ENCODE measurements around the gene HSFX2.
"Not testable (repeated sequence)": the region's sequence is repeated elsewhere in the genome, so short reads cannot be mapped to it uniquely, and the experiment has no call there.

HSFX2 gene

GRCh38 chrX:149570668-149571067 lies 24.4 kb downstream of the HSFX2 start:
- TF ChIP-seq CTCF (IDR thresholded peaks at IDR 0.05) (no peak), ZFX (IDR thresholded peaks at IDR 0.05; ENCODE audit: borderline replicate concordance) (no peak)

GRCh38 chrX:149569770-149570169 lies 25.3 kb downstream of the HSFX2 start:
- no peak overlapping the region for H3K27ac ChIP-seq
- TF ChIP-seq ZFX (IDR thresholded peaks at IDR 0.05; ENCODE audit: borderline replicate concordance) (no peak), CTCF (IDR thresholded peaks at IDR 0.05) (no peak)

More at GRCh38 chrX:149570668-149571067, 24.4 kb downstream of the HSFX2 start:
- no peak overlapping the region for H3K27ac ChIP-seq

DNA sequence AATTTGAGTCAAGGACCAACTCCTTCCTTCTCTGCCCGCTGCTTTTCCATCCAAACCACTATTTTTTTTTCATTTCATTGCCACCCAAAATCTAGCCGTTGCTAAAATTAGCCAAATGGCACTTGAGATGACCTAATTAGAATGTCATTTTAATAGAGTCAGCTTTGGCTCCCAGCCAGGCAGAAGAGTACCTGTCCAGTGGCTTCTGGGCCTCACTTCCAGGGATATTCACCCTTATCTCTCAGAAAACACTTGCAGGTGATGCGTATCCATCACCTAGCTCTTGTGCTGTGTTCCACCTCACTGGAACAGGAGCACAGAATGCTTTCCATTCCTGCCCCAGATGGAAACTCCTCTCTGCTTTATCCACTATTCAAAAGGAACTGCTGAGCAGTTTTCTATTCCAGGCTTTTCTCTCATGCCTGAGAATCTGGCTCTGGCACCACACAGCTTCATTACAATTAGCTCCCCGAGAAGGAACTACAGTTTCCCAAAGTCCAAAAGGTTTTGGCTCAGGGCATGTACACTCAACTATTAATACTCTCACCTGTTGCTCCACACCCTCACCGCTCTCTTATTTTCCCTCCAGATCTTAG lies 26.3 kb downstream of the HSFX2 start:
- no peak overlapping the region for H3K27ac ChIP-seq
- no peak for TF ChIP-seq CTCF (IDR thresholded peaks at IDR 0.05)
- no peak for TF ChIP-seq ZFX (IDR thresholded peaks at IDR 0.05; ENCODE audit: borderline replicate concordance)

DNA sequence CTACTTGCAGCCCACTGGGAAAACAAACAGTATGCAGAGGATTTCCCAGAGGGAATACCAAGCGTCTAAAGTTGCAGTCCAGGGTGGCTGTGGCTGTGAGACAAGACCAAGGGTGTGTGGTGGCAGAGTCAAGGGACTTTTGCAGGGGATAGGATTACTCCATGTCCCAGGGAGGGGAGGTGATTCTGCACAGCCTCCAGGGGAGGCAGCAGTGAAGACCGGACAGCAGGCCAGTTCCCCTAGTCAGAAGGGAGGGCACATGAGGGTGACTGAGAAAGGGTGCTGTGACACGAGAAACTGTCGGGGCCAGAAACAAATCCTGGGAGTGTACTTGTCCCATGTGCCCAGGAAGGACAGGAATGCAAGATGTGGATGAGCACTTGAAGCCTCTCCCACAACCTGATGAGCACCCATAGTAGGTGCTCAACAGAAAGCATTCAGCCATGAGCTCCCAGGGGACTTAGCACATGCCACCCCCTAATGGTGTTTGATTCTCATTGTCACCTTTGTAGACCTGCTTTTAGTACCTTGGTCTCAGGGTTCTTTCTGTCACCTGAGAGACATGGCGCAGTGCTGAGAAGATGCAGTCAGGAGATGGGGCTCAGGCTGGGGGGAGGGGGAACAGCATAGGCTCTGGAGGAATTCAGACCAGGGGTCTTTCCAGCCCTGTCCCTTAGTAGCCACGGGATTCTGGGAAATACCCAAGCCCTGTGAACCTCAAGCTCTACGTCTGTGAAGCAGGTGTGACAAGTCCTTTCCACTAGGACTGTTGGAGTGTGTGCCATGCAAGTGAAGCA lies 27.3 kb downstream of the HSFX2 start:
- no peak overlapping the region for H3K27ac ChIP-seq
- TF ChIP-seq ZFX (IDR thresholded peaks at IDR 0.05; ENCODE audit: borderline replicate concordance): no peak
- no peak for TF ChIP-seq CTCF (IDR thresholded peaks at IDR 0.05)

GRCh38 chrX:149563359-149563758 lies 31.8 kb downstream of the HSFX2 start:
- TF ChIP-seq CTCF (IDR thresholded peaks at IDR 0.05) (no peak), ZFX (IDR thresholded peaks at IDR 0.05; ENCODE audit: borderline replicate concordance) (no peak)
- no peak overlapping the region for H3K27ac ChIP-seq

- H3K27ac ChIP-seq: not testable (repeated sequence)
Measured at GRCh38 chrX:149555251-149555650, 39.9 kb downstream of the HSFX2 start.

- H3K27ac ChIP-seq: not testable (repeated sequence)
Measured at GRCh38 chrX:149551939-149552248, 43.2 kb downstream of the HSFX2 start.

DNA sequence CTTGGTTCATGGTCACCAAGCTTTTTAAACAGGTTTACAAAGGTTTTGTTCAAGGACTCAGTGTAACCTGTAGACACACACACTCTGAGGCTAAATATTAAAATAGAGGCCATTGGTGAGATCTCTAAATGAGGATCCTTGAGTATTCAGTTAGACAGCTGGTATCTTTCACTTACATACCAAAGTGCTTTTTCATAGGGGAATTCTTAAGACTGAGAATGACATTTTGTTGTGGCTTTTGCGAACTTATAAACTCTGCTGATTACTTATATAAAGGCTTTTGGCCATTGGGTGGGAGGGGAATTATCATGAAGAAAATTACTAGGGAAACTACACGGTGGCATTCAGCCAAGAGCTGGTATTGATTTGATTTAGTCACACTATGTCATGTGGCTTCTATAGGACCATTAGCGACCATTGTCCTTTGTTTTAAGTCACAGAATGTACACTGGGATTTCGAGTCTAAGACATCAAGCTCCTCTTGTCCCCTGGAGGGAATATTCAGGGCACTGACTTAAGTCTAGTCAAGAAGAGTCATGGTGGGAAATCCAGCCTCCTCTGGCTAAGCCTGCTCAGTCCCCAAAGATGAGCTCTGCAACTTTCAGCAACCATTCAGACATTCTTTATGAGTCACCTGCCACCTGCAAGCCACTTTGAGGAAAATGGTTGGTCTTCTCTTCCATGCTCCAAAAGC lies 43.7 kb downstream of the HSFX2 start:
- H3K27ac ChIP-seq: not testable (repeated sequence)

GRCh38 chrX:149550454-149550853 lies 44.7 kb downstream of the HSFX2 start:
- not testable (repeated sequence) for H3K27ac ChIP-seq

DNA sequence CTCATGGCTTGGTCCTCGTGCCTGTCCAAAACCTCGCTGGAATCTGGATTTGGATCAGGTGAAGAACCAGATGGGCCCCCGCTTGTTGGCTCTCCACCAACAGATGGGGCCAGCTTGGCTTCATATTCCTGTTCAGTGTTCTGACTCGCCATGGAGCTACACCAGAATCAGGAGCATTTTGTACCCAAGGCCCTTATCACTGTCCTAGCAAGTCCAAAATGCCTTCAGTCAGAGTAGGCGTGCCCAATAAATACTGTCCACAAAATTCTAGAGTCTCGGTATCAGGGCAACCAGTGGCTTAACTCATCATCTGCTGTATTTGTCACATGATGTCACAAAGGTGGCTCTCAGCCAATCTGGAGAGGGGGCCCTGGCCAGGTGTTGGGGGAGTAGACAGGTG lies 45.4 kb downstream of the HSFX2 start, which contains the start of gene HSFX3:
HSFX3 (minus strand) TSS at position 224 of the 400 bp plus-strand sequence; CDS start at position 152, 72 bp downstream.
- not testable (repeated sequence) for H3K27ac ChIP-seq

GRCh38 chrX:149547782-149548181 lies 47.3 kb downstream of the HSFX2 start:
- not testable (repeated sequence) for H3K27ac ChIP-seq

DNA sequence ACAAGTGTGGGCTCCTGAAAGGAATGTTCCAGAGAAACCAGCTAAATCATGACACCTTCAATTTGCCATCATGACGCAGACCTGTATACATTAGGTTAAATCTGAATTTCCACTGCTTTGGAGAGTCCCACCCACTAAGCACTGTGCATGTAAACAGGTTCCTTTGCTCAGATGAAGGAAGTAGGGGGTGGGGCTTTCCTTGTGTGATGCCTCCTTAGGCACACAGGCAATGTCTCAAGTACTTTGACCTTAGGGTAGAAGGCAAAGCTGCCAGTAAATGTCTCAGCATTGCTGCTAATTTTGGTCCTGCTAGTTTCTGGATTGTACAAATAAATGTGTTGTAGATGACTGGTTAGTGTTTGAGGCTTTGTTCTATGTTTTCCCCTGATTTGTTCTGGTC lies 48.2 kb downstream of the HSFX2 start:
- not testable (repeated sequence) for H3K27ac ChIP-seq

DNA sequence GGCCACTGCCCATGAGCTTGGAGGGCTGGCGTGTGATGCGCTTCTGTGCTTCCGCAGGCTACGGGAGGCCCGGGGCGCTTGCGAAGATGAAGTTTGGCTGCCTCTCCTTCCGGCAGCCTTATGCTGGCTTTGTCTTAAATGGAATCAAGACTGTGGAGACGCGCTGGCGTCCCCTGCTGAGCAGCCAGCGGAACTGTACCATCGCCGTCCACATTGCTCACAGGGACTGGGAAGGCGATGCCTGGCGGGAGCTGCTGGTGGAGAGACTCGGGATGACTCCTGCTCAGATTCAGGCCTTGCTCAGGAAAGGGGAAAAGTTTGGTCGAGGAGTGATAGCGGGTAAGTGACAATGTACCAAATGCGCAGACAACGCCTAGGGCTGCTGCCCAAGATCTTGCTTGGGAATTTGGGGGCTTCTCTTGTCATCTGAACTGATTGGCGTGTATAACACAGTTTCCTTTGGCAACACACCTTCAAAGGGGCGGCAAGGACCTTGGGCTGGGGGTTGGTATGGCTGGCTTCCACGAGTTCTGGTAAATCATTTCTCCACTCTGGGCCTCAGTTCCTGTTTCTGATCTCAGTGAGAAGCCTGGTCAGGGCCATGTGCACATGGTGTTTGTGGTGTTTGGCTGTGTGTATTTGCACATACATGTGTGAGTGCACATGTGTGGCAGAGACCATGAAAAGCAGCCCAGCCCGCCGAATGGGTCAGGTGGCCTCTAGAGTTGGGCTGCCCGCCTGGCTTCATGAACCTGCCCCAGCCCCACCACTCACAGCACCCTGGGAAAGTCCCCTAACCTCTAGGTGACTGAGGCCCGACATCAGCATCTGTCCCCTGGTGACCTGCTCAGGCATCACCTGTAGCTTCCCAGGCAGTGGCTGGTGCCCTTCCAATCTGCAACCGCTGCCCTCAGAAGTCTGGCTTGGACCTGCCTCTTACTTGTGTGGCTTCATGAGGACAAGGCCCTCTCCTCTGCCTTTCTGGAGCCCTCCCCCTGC lies 49.3 kb downstream of the HSFX2 start:
- H3K27ac ChIP-seq: not testable (repeated sequence)
